Kidney (tissue), 14 donors: ENCODE measurements around the gene SLAMF9. TPM values are rescaled to one million over a fixed set of nuclear protein-coding genes. Genes with fewer than 3 reads are reported as not detected.

Experiments used
- DNase-seq, 5 donors: peaks; one replicate each; pipeline ENCODE4 v3.0.0-alpha.2; 2013 to 2020
- FAIRE-seq: peaks from 2 replicates; lab custom pipeline; 2012; peaks lifted over from hg19 to GRCh38; lab: Jason Lieb, UNC
- H3K27ac ChIP-seq, 2 donors: one replicate each; pipeline ENCODE4 v1.7.0; 2013; ENCODE audit warnings: low read depth in 2 of 2, low read length in 2 of 2, inconsistent platforms in 1 of 2
- H3K27me3 ChIP-seq: one replicate; pipeline ENCODE4 v1.7.1; 2013; ENCODE audit warnings: low read length, inconsistent platforms; ENCODE audit not compliant: control insufficient read depth, insufficient read depth
- H3K36me3 ChIP-seq, 3 donors: one replicate each; pipeline versions ENCODE4 v1.7.0 to v1.7.1; 2013; ENCODE audit warnings: low read length in 3 of 3, control low read depth in 1 of 3, inconsistent platforms in 1 of 3; ENCODE audit not compliant: insufficient read depth in 3 of 3, control insufficient read depth in 2 of 3
- H3K4me1 ChIP-seq, 3 donors: one replicate each; pipeline versions ENCODE4 v1.7.0 to v1.7.1; 2013; ENCODE audit warnings: low read length in 3 of 3, inconsistent platforms in 1 of 3, low read depth in 1 of 3; ENCODE audit not compliant: control insufficient read depth in 2 of 3, insufficient read depth in 2 of 3
- H3K4me3 ChIP-seq, 3 donors: one replicate each; pipeline versions ENCODE4 v1.7.0 to v1.8.1; 2013; ENCODE audit warnings: low read length in 3 of 3, control low read depth in 1 of 3, inconsistent platforms in 1 of 3
- H3K9ac ChIP-seq, 3 donors: one replicate each; pipeline versions ENCODE4 v1.7.0 to v1.7.1; 2013; ENCODE audit warnings: low read length in 3 of 3, control low read depth in 1 of 3, inconsistent platforms in 1 of 3
- H3K9me3 ChIP-seq, 3 donors: one replicate each; pipeline versions ENCODE4 v1.7.0 to v1.7.1; 2013; ENCODE audit warnings: low read length in 3 of 3, control low read depth in 1 of 3, inconsistent platforms in 1 of 3; ENCODE audit not compliant: control insufficient read depth in 2 of 3, insufficient read depth in 1 of 3
- CTCF ChIP-seq: IDR thresholded peaks from 3 replicates; pipeline ENCODE4 v1.5.1; 2012; ENCODE audit warnings: mild to moderate bottlenecking, moderate library complexity, borderline replicate concordance; ENCODE audit not compliant: insufficient read depth; ENCODE audit errors: extremely low read depth
- intact Hi-C: fragments of 100-400 bp; cut with DNase I; formaldehyde crosslinking; loops from one replicate; pipeline ENCODE4 v1.11.1; 2022
- polyA plus RNA-seq: library from polyadenylated mRNA; stranded (reverse); fragments of 350-450 nt; fragmentation: Illumina TruSeq; extraction: RNeasy Lipid Tissue Mini Kit (QIAGEN cat#74804); gene quantifications from one replicate; pipeline ENCODE4 v1.2.3, GENCODE V29; 2014; ENCODE audit warnings: low read depth, low replicate concordance; ENCODE audit not compliant: insufficient read depth
- total RNA-seq: library from RNA; stranded (reverse); fragmentation: NEBNext Ultra II Directional; extraction: Animal tissue kit (Norgen Biotek cat#: 25700); gene quantifications from one replicate; pipeline ENCODE4 v1.2.1, GENCODE V29; 2021
- donor health status: control.
- donor health status: control.
- donor health status: control.
- donor health status: control.
- donor health status: control.
- donor health status: DM: yes; HTN: yes; CAD: no.
- donor health status: Normal renal cell carcinoma (clear cell type).

Gene SLAMF9
- total and polyA plus RNA-seq, 2 donors from 2014 or later: not detected

GRCh38 chr1:159991513-159991912 is 37.5 kb upstream of the SLAMF9 start:
- Histone ChIP-seq H3K9ac (no peak overlapping the region), H3K4me1 (no peaks in the 10 kb centered on the region), H3K27ac (no peak overlapping the region), H3K27me3 (no peaks in the 10 kb centered on the region), H3K4me3 (no peak overlapping the region), H3K9me3 (no peaks in the 10 kb centered on the region), H3K36me3 (no peaks in the 10 kb centered on the region)
- TF ChIP-seq CTCF: no peak
- intact Hi-C loops: no loop called here
- DNase-seq: no peak
- no peak for FAIRE-seq

GRCh38 chr1:159990005-159990404 is 36.0 kb upstream of the SLAMF9 start:
- FAIRE-seq: no peak
- TF ChIP-seq CTCF: no peak
- no peak overlapping the region for H3K9ac ChIP-seq
- no peaks in the 10 kb centered on the region for H3K27me3 ChIP-seq
- H3K4me3 ChIP-seq: no peak overlapping the region
- no peak for DNase-seq
- intact Hi-C loops: no loop called here
- H3K9me3 ChIP-seq: no peaks in the 10 kb centered on the region
- H3K36me3 ChIP-seq: no peaks in the 10 kb centered on the region
- H3K4me1 ChIP-seq: no peaks in the 10 kb centered on the region
- H3K27ac ChIP-seq: no peak overlapping the region

- FAIRE-seq (no peak), DNase-seq (no peak)
- H3K27me3 ChIP-seq: no peaks in the 10 kb centered on the region
- H3K36me3 ChIP-seq: no peaks in the 10 kb centered on the region
- no peak overlapping the region for H3K27ac ChIP-seq
- no peak for TF ChIP-seq CTCF
- H3K9me3 ChIP-seq: no peaks in the 10 kb centered on the region
- intact Hi-C loops: no loop called here
- no peak overlapping the region for H3K4me3 ChIP-seq
- no peaks in the 10 kb centered on the region for H3K4me1 ChIP-seq
- no peak overlapping the region for H3K9ac ChIP-seq
Observed at GRCh38 chr1:159989581-159989980, 35.5 kb upstream of the SLAMF9 start.

- H3K27me3 ChIP-seq: no peaks in the 10 kb centered on the region
- no peak overlapping the region for H3K9ac ChIP-seq
- no peak for FAIRE-seq
- no peaks in the 10 kb centered on the region for H3K36me3 ChIP-seq
- no peak overlapping the region for H3K4me3 ChIP-seq
- intact Hi-C loops: no loop called here
- DNase-seq: no peak
- H3K4me1 ChIP-seq: no peaks in the 10 kb centered on the region
- TF ChIP-seq CTCF: no peak
- H3K27ac ChIP-seq: no peak overlapping the region
- H3K9me3 ChIP-seq: no peaks in the 10 kb centered on the region
Observed at GRCh38 chr1:159988006-159988405, 34.0 kb upstream of the SLAMF9 start.
